AG04449 (cell line): ENCODE data around the gene CDH13.

ENCODE experiments used
- CTCF ChIA-PET: fragments of 350-600 bp; formaldehyde crosslinking; extraction: SDS; loops from one replicate; lab custom pipeline; 2021; ENCODE audit warnings: antibody characterized with exemption; lab: Yijun Ruan, JAX
- POLR2A ChIA-PET: fragments of 400-600, 350-600 bp; formaldehyde crosslinking; extraction: SDS; loops from one replicate; lab custom pipeline; 2020; ENCODE audit warnings: antibody characterized with exemption, inconsistent platforms; lab: Yijun Ruan, JAX
- DNase-seq: peaks from one replicate; pipeline ENCODE4 v3.0.0-alpha.2; 2010; ENCODE audit warnings: low read depth, low spot score
- H3K4me3 ChIP-seq: 2 replicates; pipeline ENCODE4 v1.5.1; 2011; ENCODE audit warnings: low read depth, mild to moderate bottlenecking, control low read depth, low read length
- CTCF ChIP-seq: IDR thresholded peaks from one replicate; pipeline ENCODE4 v1.5.1; 2011; ENCODE audit warnings: mild to moderate bottlenecking, moderate library complexity, low read length, control low read depth, inconsistent platforms; ENCODE audit not compliant: insufficient read depth; ENCODE audit errors: missing control alignments

The CDH13 gene

DNA sequence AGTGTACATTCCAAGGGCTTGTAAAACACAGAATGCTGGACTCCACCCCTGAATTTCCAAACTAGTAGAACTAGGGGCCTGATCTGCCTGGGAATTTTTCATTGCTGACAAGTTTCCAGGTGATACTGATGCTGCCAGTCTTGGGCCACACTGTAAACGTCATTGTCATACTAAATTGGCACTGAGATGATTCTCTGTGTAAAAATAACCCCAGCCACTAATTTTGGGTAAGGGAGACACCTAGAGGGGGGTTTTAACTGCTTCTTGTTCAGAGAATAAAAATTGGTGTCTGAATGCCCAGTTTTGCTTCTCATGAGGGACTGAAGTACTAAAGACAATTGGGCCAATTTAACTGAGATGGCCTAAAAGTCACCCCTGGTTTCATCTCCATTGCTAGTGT is 5.0 kb upstream of the CDH13 start:
- CTCF ChIA-PET, result interaction anchor here (0.9 to 1.5 kb wide), 3 partner anchors 20 to 593 kb away, joined by 3 to 11 read pairs (median 11); no protein-coding TSS in a partner anchor
- TF ChIP-seq CTCF, result peak; percentile 4
- DNase-seq, result no peak
- no peak overlapping the region for H3K4me3 ChIP-seq
- POLR2A ChIA-PET, result no interaction called here

DNA sequence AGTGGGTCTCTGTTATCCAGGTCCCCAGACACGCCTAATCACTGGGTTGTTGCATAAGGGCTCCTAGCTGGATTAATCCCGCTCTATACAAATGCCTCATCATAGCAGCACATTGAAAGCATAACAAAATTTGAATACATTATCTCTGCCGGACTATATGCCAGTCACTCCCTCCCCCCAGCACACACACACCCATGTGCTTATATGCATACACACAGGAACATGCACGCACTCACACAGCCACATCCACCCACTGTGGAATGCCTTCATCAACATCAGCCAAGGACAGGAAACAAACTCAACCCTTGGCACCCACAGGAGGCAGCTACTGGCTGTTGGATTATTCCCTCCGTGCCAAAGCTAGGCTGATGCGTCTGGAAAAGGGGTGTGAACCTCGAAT is 3.5 kb upstream of the CDH13 start:
- CTCF ChIA-PET, result interaction anchor here (0.9 to 1.3 kb wide), 4 partner anchors 12 to 823 kb away, joined by 3 to 11 read pairs (median 4); no protein-coding TSS in a partner anchor
- TF ChIP-seq CTCF, result no peak
- no peak overlapping the region for H3K4me3 ChIP-seq
- POLR2A ChIA-PET, result no interaction called here
- DNase-seq, result no peak

DNA sequence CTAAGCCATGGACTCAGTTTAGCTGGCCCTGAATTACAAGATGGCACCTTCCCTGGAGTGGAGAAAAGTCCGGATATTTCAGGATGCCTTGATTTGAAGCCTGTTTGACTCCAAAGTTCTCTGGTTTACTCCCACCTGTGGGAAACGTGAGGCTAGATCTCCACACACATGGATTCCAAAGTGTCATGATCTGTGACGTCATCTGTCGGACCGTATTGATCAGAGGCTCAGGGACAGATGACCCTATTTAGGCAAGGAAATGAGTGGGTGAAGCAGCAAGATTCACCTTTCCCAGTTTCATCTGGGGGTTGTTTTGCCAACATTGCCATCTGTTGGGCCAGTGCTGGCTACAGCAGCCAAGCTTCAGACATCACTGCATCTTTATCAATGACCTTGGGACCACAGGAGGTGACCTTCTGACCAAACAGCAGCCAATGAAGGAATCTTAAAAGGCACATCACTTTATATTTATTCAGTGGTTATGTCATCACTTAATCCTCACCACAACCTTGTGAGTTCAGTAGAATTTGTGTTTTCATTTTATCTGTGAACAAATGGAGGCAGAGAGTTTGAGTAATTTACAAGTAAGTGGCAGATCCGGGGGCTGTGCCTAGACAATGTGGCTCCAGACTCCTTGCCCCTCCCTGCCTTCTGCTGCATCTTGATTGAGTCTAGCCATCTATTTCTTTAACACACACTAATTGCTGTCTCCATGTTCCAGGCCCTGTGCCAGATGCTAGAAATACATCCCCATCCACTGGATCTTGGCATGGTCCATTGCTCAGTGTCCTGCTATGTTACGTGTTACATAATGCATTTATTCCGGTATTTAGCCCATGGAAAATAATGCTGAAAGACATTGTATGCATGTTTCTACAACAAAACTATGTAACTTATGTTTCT is 1.5 kb upstream of the CDH13 start:
- no peak overlapping the region for H3K4me3 ChIP-seq
- TF ChIP-seq CTCF, result no peak
- ChIA-PET CTCF (interaction anchor here (0.7 to 1.5 kb wide), 4 partner anchors 14 to 485 kb away, joined by 3 to 5 read pairs (median 4); no protein-coding TSS in a partner anchor), POLR2A (no interaction called here)
- no peak for DNase-seq

GRCh38 chr16:82628088-82628423 is 1.3 kb downstream of the CDH13 start:
- CTCF ChIA-PET, result interaction anchor here (0.6 to 6.4 kb wide), 6 partner anchors 13 to 580 kb away, joined by 3 to 66 read pairs (median 3); no protein-coding TSS in a partner anchor
- peak overlapping the region; percentile 76 for H3K4me3 ChIP-seq
- POLR2A ChIA-PET, result interaction anchor here (1.6 kb wide), 1 partner anchor 28 kb away, joined by 3 read pairs; no protein-coding TSS in a partner anchor
- no peak for TF ChIP-seq CTCF
- no peak for DNase-seq

DNA sequence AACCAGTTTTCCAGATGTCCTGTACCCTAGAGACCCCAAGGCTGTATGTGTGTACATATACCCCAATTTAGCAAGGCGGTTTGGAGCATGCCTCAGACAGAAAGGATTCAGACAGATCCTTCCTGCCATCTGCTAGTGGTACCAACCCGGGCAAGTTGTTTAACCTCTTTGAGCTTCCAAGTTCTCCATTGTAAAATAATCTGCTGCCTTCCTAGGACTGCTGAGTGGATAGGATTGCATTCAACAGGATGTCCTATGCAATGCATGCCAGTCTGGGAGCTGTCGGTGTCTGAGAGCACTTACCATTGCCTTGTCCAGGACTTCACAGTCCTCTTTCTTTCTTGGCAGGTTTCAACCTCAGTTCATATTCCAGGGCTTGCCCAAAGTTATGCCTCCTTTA is 1.9 kb downstream of the CDH13 start:
- DNase-seq, result no peak

More for the DNA sequence above, 1.9 kb downstream of the CDH13 start:
- TF ChIP-seq CTCF, result no peak
- H3K4me3 ChIP-seq, result peak overlapping the region; percentile 76
- ChIA-PET CTCF (interaction anchor here (0.6 to 6.4 kb wide), 4 partner anchors 12 to 579 kb away, joined by 3 to 66 read pairs (median 4); no protein-coding TSS in a partner anchor), POLR2A (interaction anchor here (1.6 kb wide), 1 partner anchor 27 kb away, joined by 3 read pairs; no protein-coding TSS in a partner anchor)
